DOHH2 (cell line): Measurements from ENCODE around the gene WDR7.

Source experiments
- CTCF ChIP-seq: fragments of 200-600 bp; sonication (generic); IDR thresholded peaks from one replicate; pipeline ENCODE4 v1.5.1; 2014; ENCODE audit warnings: antibody characterized with exemption, mild to moderate bottlenecking, low read depth, low read length; ENCODE audit not compliant: poor library complexity, severe bottlenecking
- EZH2phosphoT487 ChIP-seq: fragments of 200-600 bp; sonication (generic); IDR thresholded peaks from 2 replicates; pipeline ENCODE4 v1.6.1; 2017; ENCODE audit warnings: borderline replicate concordance, mild to moderate bottlenecking, antibody characterized with exemption, low read length, moderate library complexity, mixed read lengths

- TF ChIP-seq CTCF (no peak), EZH2phosphoT487 (no peak)
Observed at GRCh38 chr18:56722518-56722917, 71.4 kb downstream of the WDR7 start.
